C4-2B (cell line): ENCODE data around the gene URI1.

ENCODE experiments used
- CTCF ChIP-seq: fragments of 450-650 bp; conservative IDR thresholded peaks from 2 replicates; pipeline ENCODE4 v1.5.1; 2017; ENCODE audit warnings: mild to moderate bottlenecking
- ZFX ChIP-seq: fragments of 450-650 bp; IDR thresholded peaks from 2 replicates; pipeline ENCODE4 v1.6.1; 2017

GRCh38 chr19:29961311-29961710 is 19.3 kb downstream of the URI1 start:
- no peak for TF ChIP-seq CTCF
- TF ChIP-seq ZFX, result no peak
